Activated B cell treated with CpG ODN at 0.5 μM for 24 hours (primary cell): Measurements from ENCODE around the gene HNRNPM. TPM values are rescaled to one million over a fixed set of nuclear protein-coding genes. Genes with fewer than 3 reads are reported as not detected.

Source experiments
- ATAC-seq: fragments of 200-7000 bp; cut with Tn5 transposase; one replicate; pipeline ENCODE4 v1.10.0; 2021; ENCODE audit warnings: low read depth, mild to moderate bottlenecking, moderate library complexity
- CTCF ChIA-PET: fragments of 350-600 bp; sonication (Branson Sonifier 250); formaldehyde crosslinking; loops from one replicate; lab custom pipeline; 2021; ENCODE audit warnings: antibody characterized with exemption; lab: Charles Lee
- POLR2A ChIA-PET: fragments of 350-600 bp; sonication (Branson Sonifier 250); formaldehyde crosslinking; loops from one replicate; lab custom pipeline; 2021; ENCODE audit warnings: antibody characterized with exemption; lab: Charles Lee
- DNase-seq: peaks from one replicate; pipeline ENCODE4 v3.0.0; 2022
- H3K27ac Mint-ChIP-seq: one replicate; pipeline ENCODE4 v1.8.0; 2020; ENCODE audit warnings: mixed read lengths
- H3K27me3 Mint-ChIP-seq: one replicate; pipeline ENCODE4 v1.8.0; 2021; ENCODE audit warnings: mixed read lengths
- H3K36me3 Mint-ChIP-seq: one replicate; pipeline ENCODE4 v1.8.0; 2021; ENCODE audit warnings: low read depth, mixed read lengths
- H3K4me1 Mint-ChIP-seq: one replicate; pipeline ENCODE4 v1.8.0; 2021; ENCODE audit warnings: mixed read lengths
- H3K4me3 Mint-ChIP-seq: one replicate; pipeline ENCODE4 v1.8.0; 2020; ENCODE audit warnings: mild to moderate bottlenecking, mixed read lengths
- H3K9me3 Mint-ChIP-seq: one replicate; pipeline ENCODE4 v1.8.0; 2020; ENCODE audit warnings: mixed read lengths
- CTCF ChIP-seq: fragments of 200-600 bp; IDR thresholded peaks from one replicate; pipeline ENCODE4 v1.8.0; 2022; ENCODE audit warnings: antibody characterized with exemption, mild to moderate bottlenecking
- intact Hi-C: fragments of 100-400 bp; cut with micrococcal nuclease; formaldehyde crosslinking; loops from one replicate; pipeline ENCODE4 v1.15.1; 2024
- total RNA-seq: library from RNA; stranded (reverse); gene quantifications from 2 replicates; pipeline ENCODE4 v1.2.3, GENCODE V29; 2022

Gene HNRNPM
- 282 and 287 TPM in 2 replicates for total RNA-seq

GRCh38 chr19:8444677-8445487 is at the start of gene HNRNPM:
Gene HNRNPM, plus strand, starts transcription at chr19:8444975. Its CDS starts 24 bp downstream, at chr19:8444999.
- ATAC-seq (peak; percentile 94), DNase-seq (peak; percentile 100)
- Mint-ChIP-seq H3K4me1 (peaks cover 42% of the 10 kb centered on the region), H3K9me3 (no peaks in the 10 kb centered on the region), H3K36me3 (peaks cover 38% of the 10 kb centered on the region), H3K27me3 (no peaks in the 10 kb centered on the region), H3K27ac (peak within 1 kb of the TSS; percentile 96), H3K4me3 (peak within 1 kb of the TSS; percentile 98)
- CTCF ChIA-PET: interaction anchor here (1.2 kb wide), 1 partner anchor 32 kb away, joined by 4 read pairs; the partner anchor contains the start of gene MARCHF2
- intact Hi-C loops: loop anchor here (1.0 kb wide), 6 partner anchors 29 to 502 kb away; partner anchors contain the start of genes MARCHF2, NDUFA7, RAB11B and RPS28
- POLR2A ChIA-PET: interaction anchor here (0.6 to 5.0 kb wide), 17 partner anchors 11 to 501 kb away, joined by 3 to 56 read pairs (median 6); partner anchors contain the start of genes MARCHF2, NDUFA7, RAB11B and RPS28
- no peak for TF ChIP-seq CTCF

- peaks cover 36% of the 10 kb centered on the region for H3K4me1 Mint-ChIP-seq
- no peaks in the 10 kb centered on the region for H3K27me3 Mint-ChIP-seq
- no peak overlapping the region for H3K4me3 Mint-ChIP-seq
- no peaks in the 10 kb centered on the region for H3K9me3 Mint-ChIP-seq
- H3K27ac Mint-ChIP-seq: no peak overlapping the region
- ATAC-seq: no peak
- no peak for DNase-seq
- no peak for TF ChIP-seq CTCF
- POLR2A ChIA-PET: no interaction called here
- H3K36me3 Mint-ChIP-seq: peaks cover 35% of the 10 kb centered on the region
- CTCF ChIA-PET: no interaction called here
- intact Hi-C loops: loop anchor here (1.0 to 10.0 kb wide), 3 partner anchors 41 to 237 kb away; no protein-coding TSS in a partner anchor
These were observed 49.1 kb upstream of the HNRNPM start for GRCh38 chr19:8395621-8396082.

GRCh38 chr19:8396185-8396562 is 48.6 kb upstream of the HNRNPM start:
- CTCF ChIA-PET: no interaction called here
- no peak overlapping the region for H3K4me3 Mint-ChIP-seq
- peak overlapping the region; percentile 30 for H3K27ac Mint-ChIP-seq

GRCh38 chr19:8396563-8397203 is 48.1 kb upstream of the HNRNPM start:
- peak overlapping the region; percentile 50 for H3K27ac Mint-ChIP-seq
- DNase-seq (peak; percentile 46), ATAC-seq (peak; percentile 96)
- ChIA-PET POLR2A (no interaction called here), CTCF (no interaction called here)
- intact Hi-C loops: loop anchor here (1.0 to 10.0 kb wide), 3 partner anchors 42 to 238 kb away; no protein-coding TSS in a partner anchor
- H3K9me3 Mint-ChIP-seq: no peaks in the 10 kb centered on the region
- peaks cover 27% of the 10 kb centered on the region for H3K4me1 Mint-ChIP-seq
- H3K27me3 Mint-ChIP-seq: no peaks in the 10 kb centered on the region
- TF ChIP-seq CTCF: no peak
- no peak overlapping the region for H3K4me3 Mint-ChIP-seq
- peaks cover 37% of the 10 kb centered on the region for H3K36me3 Mint-ChIP-seq

More at GRCh38 chr19:8396185-8396562, 48.6 kb upstream of the HNRNPM start:
- DNase-seq (no peak), ATAC-seq (no peak)
- intact Hi-C loops: loop anchor here (1.0 to 10.0 kb wide), 3 partner anchors 42 to 238 kb away; no protein-coding TSS in a partner anchor
- peaks cover 35% of the 10 kb centered on the region for H3K36me3 Mint-ChIP-seq
- peaks cover 31% of the 10 kb centered on the region for H3K4me1 Mint-ChIP-seq
- POLR2A ChIA-PET: no interaction called here
- no peaks in the 10 kb centered on the region for H3K9me3 Mint-ChIP-seq
- H3K27me3 Mint-ChIP-seq: no peaks in the 10 kb centered on the region
- TF ChIP-seq CTCF: no peak

GRCh38 chr19:8397271-8397670 is 47.5 kb upstream of the HNRNPM start:
- Mint-ChIP-seq H3K36me3 (peaks cover 42% of the 10 kb centered on the region), H3K4me1 (peaks cover 21% of the 10 kb centered on the region), H3K9me3 (no peaks in the 10 kb centered on the region), H3K4me3 (no peak overlapping the region), H3K27ac (no peak overlapping the region), H3K27me3 (no peaks in the 10 kb centered on the region)
- DNase-seq: no peak
- POLR2A ChIA-PET: no interaction called here
- intact Hi-C loops: loop anchor here (10.0 kb wide), 1 partner anchor 132 kb away; no protein-coding TSS in a partner anchor
- no peak for ATAC-seq
- CTCF ChIA-PET: no interaction called here
- TF ChIP-seq CTCF: no peak
